PC-9 (cell line): ENCODE data around the gene MCC. TPM values are rescaled to one million over a fixed set of nuclear protein-coding genes. Genes with fewer than 3 reads are reported as not detected.

ENCODE experiments used
- BruUV-seq: library from RNA; stranded (reverse); fragments of 400-500 nt; replicated peaks from 2 replicates; lab custom pipeline; 2021; lab: Mats Ljungman, UMichigan
- CTCF ChIA-PET: fragments of 300-600 bp; sonication (Branson Sonifier 250); formaldehyde crosslinking; loops from one replicate; lab custom pipeline; 2022; ENCODE audit warnings: antibody characterized with exemption; lab: Charles Lee
- POLR2A ChIA-PET: fragments of 300-600 bp; sonication (Branson Sonifier 250); formaldehyde crosslinking; loops from one replicate; lab custom pipeline; 2022; ENCODE audit warnings: antibody characterized with exemption; ENCODE audit not compliant: unreplicated experiment; lab: Charles Lee
- DNase-seq, 2 experiments: peaks; one replicate each; pipeline versions ENCODE4 v3.0.0 to v3.0.0-alpha.2; 2015 to 2022; ENCODE audit warnings: mixed read lengths in 1 of 2
- H2AFZ ChIP-seq: fragments of 200-600 bp; sonication (generic); 2 replicates; pipeline ENCODE4 v1.8.1; 2017; ENCODE audit warnings: antibody characterized with exemption
- H3F3A ChIP-seq: fragments of 200-600 bp; sonication (generic); 2 replicates; pipeline ENCODE4 v1.8.1; 2017; ENCODE audit warnings: antibody characterized with exemption, mild to moderate bottlenecking, low read depth; ENCODE audit not compliant: insufficient read depth
- H3K27ac ChIP-seq: fragments of 200-600 bp; sonication (generic); 2 replicates; pipeline ENCODE4 v1.6.1; 2016; ENCODE audit warnings: mixed run types
- H3K27me3 ChIP-seq: fragments of 200-600 bp; sonication (generic); 2 replicates; pipeline ENCODE4 v1.6.1; 2016; ENCODE audit warnings: low read depth, mixed run types; ENCODE audit not compliant: insufficient read depth
- H3K36me3 ChIP-seq: fragments of 200-600 bp; sonication (generic); 2 replicates; pipeline ENCODE4 v1.6.1; 2016; ENCODE audit warnings: low read depth, mixed run types
- H3K4me1 ChIP-seq: fragments of 200-600 bp; sonication (generic); replicated peaks from 2 replicates; pipeline ENCODE4 v1.6.1; 2016; ENCODE audit warnings: mixed run types; ENCODE audit not compliant: insufficient read depth
- H3K4me2 ChIP-seq: fragments of 200-600 bp; sonication (generic); 2 replicates; pipeline ENCODE4 v1.6.1; 2017; ENCODE audit warnings: mixed run types
- H3K4me3 ChIP-seq: fragments of 200-600 bp; sonication (generic); 2 replicates; pipeline ENCODE4 v1.6.1; 2016; ENCODE audit warnings: mixed run types
- H3K79me2 ChIP-seq: fragments of 200-600 bp; sonication (generic); 2 replicates; pipeline ENCODE4 v1.6.1; 2017; ENCODE audit warnings: low read depth, mixed run types
- H3K9me2 ChIP-seq: fragments of 200-600 bp; sonication (generic); 2 replicates; pipeline ENCODE4 v1.8.1; 2017; ENCODE audit warnings: mild to moderate bottlenecking; ENCODE audit not compliant: insufficient read depth
- H3K9me3 ChIP-seq: fragments of 200-600 bp; sonication (generic); 2 replicates; pipeline ENCODE4 v1.8.1; 2016; ENCODE audit warnings: low read depth; ENCODE audit not compliant: insufficient read depth
- H4K20me1 ChIP-seq: fragments of 200-600 bp; sonication (generic); 2 replicates; pipeline ENCODE4 v1.8.1; 2017; ENCODE audit not compliant: insufficient read depth
- CTCF ChIP-seq: fragments of 200-600 bp; sonication (generic); conservative IDR thresholded peaks from 2 replicates; pipeline ENCODE4 v1.6.1; 2017; ENCODE audit warnings: mixed run types, antibody characterized with exemption, mild to moderate bottlenecking, moderate library complexity
- EZH2 ChIP-seq: fragments of 200-600 bp; sonication (generic); IDR thresholded peaks from 2 replicates; pipeline ENCODE4 v1.8.0; 2017; ENCODE audit warnings: antibody characterized with exemption, low read depth
- intact Hi-C: fragments of 100-400 bp; cut with micrococcal nuclease; formaldehyde crosslinking; loops from one replicate; pipeline ENCODE4 v1.10.0; 2022; ENCODE audit not compliant: unreplicated experiment
- total RNA-seq: library from RNA; stranded (reverse); gene quantifications from 2 replicates; pipeline ENCODE4 v1.2.3, GENCODE V29; 2021

Gene MCC
- total RNA-seq, 1 experiment from 2014 or later, result 2.5 TPM

DNA sequence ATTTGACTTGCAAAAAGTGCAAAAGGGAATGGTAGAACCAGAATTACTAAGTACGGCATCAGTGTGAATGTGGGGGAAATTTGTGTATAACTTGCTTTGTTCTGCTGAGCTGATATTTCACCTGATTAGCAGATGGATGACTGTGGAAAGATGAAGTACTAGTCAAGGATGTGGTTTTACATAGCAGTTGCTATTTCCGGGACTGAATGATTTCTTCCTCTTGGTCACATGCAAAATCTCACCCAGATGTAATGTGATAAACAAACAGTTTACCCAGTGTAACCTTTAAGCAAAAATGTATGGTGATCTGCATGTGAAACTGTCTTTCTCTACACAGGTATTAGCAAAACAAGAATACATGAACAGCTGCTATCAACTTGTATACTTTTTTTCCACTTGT lies 465.6 kb downstream of the MCC start:
- no peaks in the 10 kb centered on the region for H3K27me3 ChIP-seq
- H4K20me1 ChIP-seq, result no peaks in the 10 kb centered on the region; the same call in 1 of the 2 replicates
- H3K9me3 ChIP-seq, result no peaks in the 10 kb centered on the region
- no peaks in the 10 kb centered on the region for H3K4me1 ChIP-seq
- H3K36me3 ChIP-seq, result peaks cover 11% of the 10 kb centered on the region; the same call in 1 of the 2 replicates
- no peak overlapping the region for H3K4me2 ChIP-seq
- H3F3A ChIP-seq, result no peaks in the 10 kb centered on the region; the same call in 1 of the 2 replicates
- H3K9me2 ChIP-seq, result no peaks in the 10 kb centered on the region
- CTCF ChIA-PET, result no interaction called here
- POLR2A ChIA-PET, result no interaction called here
- no peak overlapping the region for H3K4me3 ChIP-seq
- intact Hi-C loops, result no loop called here
- H3K27ac ChIP-seq, result no peak overlapping the region
- no peaks in the 10 kb centered on the region for H3K79me2 ChIP-seq
- H2AFZ ChIP-seq, result no peak overlapping the region
- TF ChIP-seq EZH2, result no peak
- no peak for TF ChIP-seq CTCF
- no TSS peak for BruUV-seq
- no peak for DNase-seq

DNA sequence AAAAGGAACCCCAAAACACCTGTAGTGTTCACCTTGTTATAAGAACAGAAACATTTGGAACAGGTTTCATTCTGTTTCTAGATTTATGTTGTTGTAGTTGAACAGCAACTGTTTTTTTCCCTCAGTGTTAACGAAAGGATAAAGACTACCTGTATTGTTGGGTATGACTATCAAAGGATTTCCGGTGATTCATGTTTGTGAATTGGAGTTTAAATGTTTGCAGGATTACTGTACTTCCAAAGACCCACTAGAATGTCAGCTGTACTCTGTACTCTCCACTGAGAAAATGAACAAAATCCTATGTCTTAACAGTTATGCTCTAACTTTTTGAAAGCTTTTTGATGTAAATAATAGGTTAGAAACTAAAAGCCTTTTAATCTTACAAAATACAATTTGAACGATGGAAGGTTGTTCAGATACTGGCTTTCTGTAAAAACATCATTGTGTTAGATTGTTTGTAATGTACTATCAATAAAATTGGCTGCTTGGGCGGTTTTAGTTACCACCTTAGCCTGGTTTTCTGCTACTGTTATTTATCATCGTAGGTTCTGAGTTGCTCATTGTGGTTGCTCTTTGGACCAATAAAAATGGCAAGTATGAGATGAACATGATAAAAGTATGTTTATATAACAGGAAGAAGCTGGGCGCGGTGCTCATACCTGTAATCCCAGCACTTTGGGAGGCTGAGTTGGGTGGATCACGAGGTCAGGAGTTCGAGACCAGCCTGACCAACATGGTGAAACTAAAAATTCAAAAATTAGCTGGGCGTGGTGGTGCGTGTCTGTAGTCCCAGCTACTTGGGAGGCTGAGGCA lies 467.6 kb downstream of the MCC start:
- Histone ChIP-seq H2AFZ (no peak overlapping the region), H3K4me2 (no peak overlapping the region), H3K4me1 (no peaks in the 10 kb centered on the region), H3K36me3 (peaks cover 11% of the 10 kb centered on the region; the same call in 1 of the 2 replicates), H3K27ac (no peak overlapping the region), H3K27me3 (no peaks in the 10 kb centered on the region), H3K9me3 (no peaks in the 10 kb centered on the region), H3K79me2 (no peaks in the 10 kb centered on the region), H3K9me2 (no peaks in the 10 kb centered on the region), H4K20me1 (no peaks in the 10 kb centered on the region; the same call in none of the 2 replicates), H3K4me3 (no peak overlapping the region), H3F3A (no peaks in the 10 kb centered on the region; the same call in 1 of the 2 replicates)
- no TSS peak for BruUV-seq
- DNase-seq, result no peak
- TF ChIP-seq EZH2 (no peak), CTCF (no peak)
- POLR2A ChIA-PET, result interaction anchor here (0.7 kb wide), 1 partner anchor 278 kb away, joined by 4 read pairs; no protein-coding TSS in a partner anchor
- intact Hi-C loops, result loop anchor here (1.0 kb wide), 1 partner anchor 27 kb away; no protein-coding TSS in a partner anchor
- CTCF ChIA-PET, result no interaction called here

GRCh38 chr5:113017881-113018635 lies 470.2 kb downstream of the MCC start:
- BruUV-seq, result no TSS peak
- CTCF ChIA-PET, result interaction anchor here (1.0 kb wide), 1 partner anchor 22 kb away, joined by 4 read pairs; no protein-coding TSS in a partner anchor
- Histone ChIP-seq H4K20me1 (no peaks in the 10 kb centered on the region; the same call in 1 of the 2 replicates), H3K4me2 (no peak overlapping the region), H3F3A (no peaks in the 10 kb centered on the region), H3K36me3 (peaks cover 11% of the 10 kb centered on the region), H3K27ac (no peak overlapping the region), H3K79me2 (no peaks in the 10 kb centered on the region), H3K9me3 (no peaks in the 10 kb centered on the region), H3K27me3 (no peaks in the 10 kb centered on the region), H3K4me3 (no peak overlapping the region), H3K4me1 (no peaks in the 10 kb centered on the region), H3K9me2 (no peaks in the 10 kb centered on the region), H2AFZ (no peak overlapping the region)
- POLR2A ChIA-PET, result no interaction called here
- intact Hi-C loops, result no loop called here
- TF ChIP-seq CTCF, result no peak
- TF ChIP-seq EZH2, result no peak
- no peak for DNase-seq
